Retinal pigment epithelial cell (primary cell): ENCODE data around the gene KCNQ5.
A peak's percentile ranks its signal among the peaks of the same experiment; 100 is the strongest.
"Not testable (repeated sequence)": the region's sequence is repeated elsewhere in the genome, so short reads cannot be mapped to it uniquely, and the experiment has no call there.

Experiments
- DNase-seq: peaks from one replicate; pipeline ENCODE4 v3.0.0-alpha.2; 2010; ENCODE audit warnings: low read depth
- H3K4me3 ChIP-seq: 2 replicates; pipeline ENCODE4 v1.5.1; 2011; ENCODE audit warnings: mild to moderate bottlenecking, low read length, control low read depth, moderate library complexity
- TF ChIP-seq, protein P1 (sequence below): conservative IDR thresholded peaks from 2 replicates; pipeline ENCODE4 v1.5.1; 2011; ENCODE audit warnings: low read depth, low read length, control low read depth, inconsistent platforms

The KCNQ5 gene

DNA sequence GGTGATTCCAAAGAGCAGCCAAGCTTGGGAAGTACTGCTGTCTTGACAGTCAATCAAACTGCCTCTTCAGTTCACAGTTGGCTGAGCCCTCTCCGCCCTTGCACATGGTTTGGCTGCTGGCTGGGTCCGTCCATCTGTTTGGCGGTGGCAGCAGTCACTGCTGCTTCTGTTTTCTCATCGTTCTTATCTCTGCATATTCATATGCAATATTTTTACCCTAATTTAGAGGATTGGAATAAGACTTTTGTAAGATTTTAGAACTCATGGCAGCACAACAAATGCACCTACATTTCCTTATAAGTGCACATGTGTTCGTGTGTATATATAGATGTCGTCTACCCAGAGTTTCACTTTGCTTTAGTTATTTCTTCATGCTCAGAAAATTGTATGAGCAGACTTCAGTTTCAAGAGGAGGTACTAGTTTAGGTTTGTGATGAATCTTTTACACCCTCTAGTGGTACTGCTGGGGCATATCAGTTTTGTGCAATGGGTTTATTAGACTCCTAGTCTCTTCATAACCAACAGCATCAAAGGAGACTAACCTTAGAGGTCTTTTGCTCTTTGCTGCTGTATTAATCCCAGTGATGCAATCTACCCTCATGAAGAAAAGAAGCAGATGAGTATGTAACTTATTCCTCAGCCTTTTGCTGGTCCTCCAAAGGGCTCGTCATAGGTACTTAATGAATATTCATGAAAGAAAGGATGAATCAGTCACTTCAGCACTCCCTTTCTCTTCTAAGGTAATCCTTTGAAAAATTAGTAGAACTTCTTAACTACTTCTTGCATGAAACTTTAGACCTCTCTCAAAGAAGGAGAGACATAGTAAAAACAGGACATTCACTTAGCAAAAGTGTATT is 559.1 kb downstream of the KCNQ5 start:
- TF ChIP-seq, protein P1, sequence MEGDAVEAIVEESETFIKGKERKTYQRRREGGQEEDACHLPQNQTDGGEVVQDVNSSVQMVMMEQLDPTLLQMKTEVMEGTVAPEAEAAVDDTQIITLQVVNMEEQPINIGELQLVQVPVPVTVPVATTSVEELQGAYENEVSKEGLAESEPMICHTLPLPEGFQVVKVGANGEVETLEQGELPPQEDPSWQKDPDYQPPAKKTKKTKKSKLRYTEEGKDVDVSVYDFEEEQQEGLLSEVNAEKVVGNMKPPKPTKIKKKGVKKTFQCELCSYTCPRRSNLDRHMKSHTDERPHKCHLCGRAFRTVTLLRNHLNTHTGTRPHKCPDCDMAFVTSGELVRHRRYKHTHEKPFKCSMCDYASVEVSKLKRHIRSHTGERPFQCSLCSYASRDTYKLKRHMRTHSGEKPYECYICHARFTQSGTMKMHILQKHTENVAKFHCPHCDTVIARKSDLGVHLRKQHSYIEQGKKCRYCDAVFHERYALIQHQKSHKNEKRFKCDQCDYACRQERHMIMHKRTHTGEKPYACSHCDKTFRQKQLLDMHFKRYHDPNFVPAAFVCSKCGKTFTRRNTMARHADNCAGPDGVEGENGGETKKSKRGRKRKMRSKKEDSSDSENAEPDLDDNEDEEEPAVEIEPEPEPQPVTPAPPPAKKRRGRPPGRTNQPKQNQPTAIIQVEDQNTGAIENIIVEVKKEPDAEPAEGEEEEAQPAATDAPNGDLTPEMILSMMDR, result peak; percentile 93

GRCh38 chr6:73182021-73182607 is 560.2 kb downstream of the KCNQ5 start:
- H3K4me3 ChIP-seq, result no peak overlapping the region
- TF ChIP-seq, protein P1, result no peak
- DNase-seq, result no peak

More for the DNA sequence above, 559.1 kb downstream of the KCNQ5 start:
- peak; percentile 43 for DNase-seq
- peak overlapping the region; percentile 30 for H3K4me3 ChIP-seq

DNA sequence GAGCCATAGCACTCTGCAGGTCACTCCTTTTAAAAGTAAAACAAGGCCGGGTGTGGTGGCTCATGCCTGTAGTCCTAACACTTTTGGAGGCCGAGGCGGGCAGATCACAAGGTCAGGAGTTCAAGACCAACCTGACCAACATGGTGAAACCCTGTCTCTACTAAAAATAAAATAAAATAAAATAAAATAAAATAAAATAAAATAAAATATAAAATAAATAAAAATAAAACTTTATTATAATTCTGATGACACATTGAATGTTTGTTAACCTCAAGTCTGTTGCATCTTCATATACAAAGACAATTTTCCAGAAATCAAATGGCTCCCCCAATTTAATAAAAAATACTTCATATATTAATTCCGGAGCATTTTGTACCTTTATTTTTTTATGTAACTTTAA is 571.4 kb downstream of the KCNQ5 start:
- DNase-seq, result not testable (repeated sequence)

GRCh38 chr6:73194744-73195143 is 572.9 kb downstream of the KCNQ5 start:
- H3K4me3 ChIP-seq, result no peak overlapping the region
- DNase-seq, result no peak
- TF ChIP-seq, protein P1, result no peak

More for the DNA sequence above, 571.4 kb downstream of the KCNQ5 start:
- H3K4me3 ChIP-seq, result not testable (repeated sequence)

- no peak overlapping the region for H3K4me3 ChIP-seq
- TF ChIP-seq, protein P1, result no peak
- DNase-seq, result no peak
Observed at GRCh38 chr6:73200247-73200646, 578.4 kb downstream of the KCNQ5 start.

DNA sequence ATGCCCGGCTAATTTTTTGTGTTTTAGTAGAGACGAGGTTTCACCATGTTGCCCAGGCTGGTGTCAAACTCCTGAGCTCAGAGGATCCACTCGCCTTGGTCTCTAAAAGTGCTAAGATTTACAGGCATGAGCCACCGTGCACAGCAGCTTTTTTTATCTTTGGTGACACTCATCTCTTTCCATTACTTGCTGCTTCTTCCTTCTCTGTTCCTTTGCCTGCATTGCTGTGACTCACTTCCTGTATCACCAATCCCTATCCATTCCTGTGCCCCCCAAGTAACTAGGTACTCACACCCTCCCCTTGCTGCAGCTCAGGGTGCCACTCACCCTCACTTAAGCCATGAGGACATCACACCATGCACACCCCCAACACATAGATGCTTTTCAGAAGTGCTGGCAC is 578.9 kb downstream of the KCNQ5 start:
- DNase-seq, result no peak
- TF ChIP-seq, protein P1, result no peak
- H3K4me3 ChIP-seq, result no peak overlapping the region

GRCh38 chr6:73203098-73203497 is 581.2 kb downstream of the KCNQ5 start:
- TF ChIP-seq, protein P1, result no peak
- no peak for DNase-seq
- no peak overlapping the region for H3K4me3 ChIP-seq
